KG1 (cell line): ENCODE data around the gene CCR2.
"Not testable (repeated sequence)": the region's sequence is repeated elsewhere in the genome, so short reads cannot be mapped to it uniquely, and the experiment has no call there.

Experiments
- DNase-seq: peaks from one replicate; lab custom pipeline; 2025; lab: John Stamatoyannopoulos, UW

The CCR2 gene

GRCh38 chr3:46353647-46354410, at the start of gene CCR2:
Gene CCR2 (plus strand): TSS chr3:46354111. CDS start chr3:46357528, 3,417 bp downstream.
- no peak for DNase-seq

GRCh38 chr3:46304739-46305138, 49.2 kb upstream of the CCR2 start:
- DNase-seq, result no peak

DNA sequence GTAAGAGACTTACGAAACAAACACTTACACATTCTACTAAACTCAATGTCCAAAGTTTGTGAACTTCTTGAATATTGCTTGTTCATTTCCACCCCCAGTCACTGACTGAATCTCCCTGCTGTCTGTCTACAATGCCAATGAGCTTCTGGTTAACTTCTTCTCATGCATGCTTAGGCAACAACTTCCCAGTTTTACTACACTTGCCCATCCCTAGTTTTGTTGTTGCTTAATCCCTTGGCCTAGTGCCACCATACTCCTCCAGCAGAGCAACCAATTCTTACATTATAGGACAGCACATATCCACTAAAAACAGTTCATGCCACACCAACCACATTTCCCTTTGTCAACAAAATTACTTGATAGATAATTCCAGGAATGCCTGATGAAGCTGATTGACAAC, 40.9 kb upstream of the CCR2 start:
- no peak for DNase-seq

DNA sequence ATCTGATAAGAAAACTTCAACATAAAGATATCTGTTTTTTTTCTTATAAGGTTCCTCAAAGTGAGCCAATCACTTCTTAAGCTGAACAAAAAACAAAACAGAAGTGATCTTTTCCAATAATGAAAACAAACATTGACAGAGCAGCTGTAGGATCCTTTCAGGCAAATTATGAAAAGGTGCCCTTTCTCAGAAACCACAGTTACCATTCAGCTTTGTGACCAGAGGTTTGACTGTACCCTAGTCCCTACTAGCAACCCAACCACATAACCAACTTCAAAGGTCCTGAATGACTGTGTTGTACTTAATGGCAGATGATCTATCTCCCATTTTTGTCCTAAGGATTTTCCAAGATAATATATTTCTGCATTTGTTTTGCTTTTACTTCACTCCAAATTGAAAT, 39.4 kb upstream of the CCR2 start:
- DNase-seq, result no peak

- no peak for DNase-seq
These were observed 37.7 kb upstream of the CCR2 start for GRCh38 chr3:46316206-46316605.

- DNase-seq, result no peak
These were observed 35.5 kb upstream of the CCR2 start for GRCh38 chr3:46318207-46318927.

- no peak for DNase-seq
These were observed 32.3 kb upstream of the CCR2 start for GRCh38 chr3:46321461-46322104.

GRCh38 chr3:46324036-46324435, 29.9 kb upstream of the CCR2 start:
- no peak for DNase-seq

GRCh38 chr3:46325645-46326300, 28.1 kb upstream of the CCR2 start:
- no peak for DNase-seq

- not testable (repeated sequence) for DNase-seq
These were observed 23.2 kb upstream of the CCR2 start for GRCh38 chr3:46330676-46331075.

DNA sequence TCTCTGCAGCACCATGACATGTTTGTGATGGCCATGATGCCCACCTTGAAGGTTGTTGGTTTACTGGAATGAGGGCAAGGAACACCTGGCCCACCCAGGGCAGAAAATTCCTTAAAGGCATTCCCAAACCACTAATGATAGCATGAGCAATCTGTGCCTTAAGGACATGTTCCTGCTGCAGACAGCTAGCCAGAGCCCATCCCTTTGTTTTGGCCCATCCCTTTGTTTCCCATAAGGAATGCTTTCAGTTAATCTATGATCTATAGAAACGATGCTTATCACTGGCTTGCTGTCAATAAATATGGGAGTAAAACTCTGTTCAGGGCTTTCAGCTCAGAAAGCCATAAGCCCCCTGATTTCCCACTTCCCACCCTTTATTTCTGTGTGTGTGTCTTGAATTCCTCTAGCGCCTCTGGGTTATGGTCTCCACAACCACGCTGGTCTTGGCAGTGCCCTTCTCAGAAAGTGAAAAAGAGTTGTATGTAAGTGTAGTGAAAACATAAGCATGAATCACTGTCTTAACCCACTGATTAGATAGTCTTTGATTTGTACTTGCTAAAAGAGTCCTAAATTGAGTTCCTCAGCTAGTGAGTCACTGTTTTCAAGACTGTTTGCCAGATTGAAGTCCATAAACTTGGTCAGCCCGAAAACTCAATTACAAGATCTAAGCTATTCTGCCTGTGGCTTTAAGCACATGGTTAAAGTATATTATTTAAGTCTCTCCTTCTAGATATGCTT, 19.0 kb upstream of the CCR2 start:
- no peak for DNase-seq

GRCh38 chr3:46335541-46335940, 18.4 kb upstream of the CCR2 start:
- DNase-seq, result no peak

DNA sequence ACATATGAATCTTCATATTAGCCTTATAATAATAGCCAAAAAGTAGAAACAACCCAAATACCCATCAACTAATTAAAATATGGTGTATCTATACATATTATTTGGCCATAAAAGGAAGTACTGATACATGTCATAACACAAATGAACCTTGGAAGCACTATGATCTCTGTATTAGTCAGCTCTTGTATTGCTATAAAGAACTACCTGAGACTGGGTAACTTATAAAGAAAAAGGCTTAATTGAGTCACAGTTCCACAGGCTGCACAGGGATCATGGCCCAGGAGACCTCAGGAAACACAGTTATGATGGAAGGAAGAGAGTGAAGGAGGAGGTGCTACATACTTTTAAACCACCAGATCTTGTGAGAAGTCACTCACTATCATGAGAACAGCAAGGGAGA, 16.0 kb upstream of the CCR2 start:
- DNase-seq, result no peak

GRCh38 chr3:46338840-46339239, 15.1 kb upstream of the CCR2 start:
- no peak for DNase-seq

- DNase-seq, result no peak
These were observed 9.4 kb upstream of the CCR2 start for GRCh38 chr3:46344476-46344875.

DNA sequence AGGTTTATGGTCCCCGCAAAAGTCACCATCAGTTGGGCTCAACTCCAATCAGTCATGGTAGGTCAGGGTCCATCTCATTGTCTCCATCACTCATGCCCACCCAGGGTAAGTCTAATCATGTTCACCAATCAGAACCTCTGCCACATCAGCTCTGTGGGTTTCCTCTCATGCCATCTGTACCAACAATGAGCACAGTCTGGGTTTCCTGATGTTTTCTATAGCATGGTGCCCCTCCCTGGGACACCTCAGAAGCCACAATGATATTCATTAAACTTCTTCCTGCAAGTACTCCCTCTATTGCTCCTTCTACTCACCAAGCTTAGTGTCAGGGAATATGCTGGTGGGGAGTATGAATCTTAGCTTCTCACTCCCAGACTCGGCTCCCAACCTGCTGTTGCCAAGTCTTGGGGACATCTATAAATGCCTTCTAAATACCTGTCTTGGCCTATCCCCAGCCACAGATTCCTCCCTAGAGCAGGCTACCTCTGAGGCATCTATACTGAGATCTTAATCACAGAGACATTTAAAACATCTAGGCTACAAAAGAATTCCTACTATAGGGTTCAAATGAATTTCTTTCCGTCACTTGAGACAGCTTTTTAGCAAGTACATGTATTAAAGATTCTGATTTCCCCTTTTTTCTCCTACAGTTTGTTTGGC, 5.0 kb upstream of the CCR2 start:
- DNase-seq, result no peak

GRCh38 chr3:46349484-46350261, 4.2 kb upstream of the CCR2 start:
- peak; percentile 51 for DNase-seq

DNA sequence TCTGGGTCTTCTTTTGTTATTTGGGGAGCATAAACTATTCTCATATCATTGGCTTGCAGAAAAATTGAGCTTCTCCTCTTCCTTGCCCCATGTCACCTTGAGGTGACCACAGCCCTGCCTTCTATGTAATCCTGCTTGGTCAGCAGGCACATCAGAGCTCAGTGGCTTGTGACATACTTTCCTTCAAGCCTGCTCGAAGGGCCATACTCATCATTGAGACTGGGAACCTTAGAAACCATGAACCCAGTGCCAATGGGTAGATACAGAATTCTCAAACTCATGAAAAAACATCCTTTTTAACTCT, 3.7 kb upstream of the CCR2 start:
- DNase-seq, result no peak

DNA sequence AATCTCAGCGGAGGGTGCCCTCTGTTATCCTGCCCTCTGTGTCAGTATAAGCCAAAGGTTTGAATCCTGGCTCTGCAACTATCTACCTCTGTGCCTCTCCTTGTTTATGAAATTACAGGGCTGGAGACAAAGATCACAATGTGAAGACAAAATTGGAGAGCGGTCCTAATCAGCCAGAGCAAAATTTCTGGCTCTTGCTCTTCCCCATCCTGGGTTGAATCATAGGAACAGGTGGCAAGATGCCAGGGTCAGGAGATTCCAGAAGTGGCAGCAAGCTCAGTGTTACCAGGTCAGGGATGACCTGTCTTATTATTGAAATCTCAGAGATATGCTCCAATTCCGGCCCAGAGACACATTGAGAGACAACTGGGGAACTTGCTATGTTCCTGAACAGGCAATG, 2.3 kb upstream of the CCR2 start:
- DNase-seq, result no peak

GRCh38 chr3:46353090-46353489, 821 bp upstream of the CCR2 start:
- DNase-seq, result no peak

DNA sequence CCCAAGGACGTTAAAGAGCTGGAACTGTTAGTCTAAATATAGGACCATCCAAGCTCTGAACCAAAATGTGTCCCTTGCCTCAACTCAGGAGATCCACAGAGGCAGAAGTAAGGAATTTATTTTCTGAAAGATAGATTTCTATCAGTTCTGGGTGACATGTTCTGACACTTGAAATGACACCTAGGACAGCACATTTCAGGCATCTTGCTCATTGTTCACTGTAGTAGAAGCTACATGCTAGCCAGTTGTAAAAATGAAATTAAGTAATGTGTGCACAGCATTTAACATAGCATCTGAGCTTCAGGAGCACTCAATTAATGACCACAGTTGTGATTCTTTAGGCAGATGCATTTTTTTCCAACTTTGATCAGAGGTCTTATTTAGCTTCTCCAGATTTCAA, 567 bp downstream of the CCR2 start:
- no peak for DNase-seq
